Caco-2 (cell line): Measurements from ENCODE around the gene STK32B. TPM values are rescaled to one million over a fixed set of nuclear protein-coding genes. Genes with fewer than 3 reads are reported as not detected.

Experiments used
- BruUV-seq: library from RNA; stranded (reverse); fragments of 400-500 nt; replicated peaks from 2 replicates; lab custom pipeline; 2021; lab: Mats Ljungman, UMichigan
- CTCF ChIA-PET: fragments of 300-600 bp; sonication (Branson Sonifier 250); formaldehyde crosslinking; loops from one replicate; lab custom pipeline; 2022; ENCODE audit warnings: antibody characterized with exemption; lab: Charles Lee
- POLR2A ChIA-PET: fragments of 300-600 bp; sonication (Branson Sonifier 250); formaldehyde crosslinking; loops from one replicate; lab custom pipeline; 2022; ENCODE audit warnings: antibody characterized with exemption; lab: Charles Lee
- DNase-seq, 2 experiments: peaks; one replicate each; pipeline versions ENCODE4 v3.0.0 to v3.0.0-alpha.2; 2020 to 2022
- H3K27me3 ChIP-seq: replicated peaks from 2 replicates; pipeline ENCODE4 v1.6.0; 2011; ENCODE audit warnings: low read length; ENCODE audit not compliant: control insufficient read depth, insufficient read depth
- H3K36me3 ChIP-seq: 2 replicates; pipeline ENCODE4 v1.5.1; 2011; ENCODE audit warnings: low read length; ENCODE audit not compliant: control insufficient read depth, insufficient read depth
- H3K4me1 ChIP-seq: fragments of 250-450 bp; sonication (Bioruptor Pico); 2 replicates; pipeline ENCODE4 v1.5.1; 2020; ENCODE audit warnings: mild to moderate bottlenecking
- H3K4me3 ChIP-seq: 2 replicates; pipeline ENCODE4 v1.5.1; 2011; ENCODE audit warnings: low read depth, mild to moderate bottlenecking, control low read depth, low read length
- H3K9me3 ChIP-seq: fragments of 250-450 bp; sonication (Bioruptor Pico); 2 replicates; pipeline ENCODE4 v1.5.1; 2020; ENCODE audit warnings: mild to moderate bottlenecking, moderate library complexity
- H3K27ac Mint-ChIP-seq: one replicate; pipeline ENCODE4 v1.8.0; 2022; ENCODE audit warnings: mixed read lengths; ENCODE audit not compliant: unreplicated experiment
- H3K27me3 Mint-ChIP-seq: one replicate; pipeline ENCODE4 v1.8.0; 2022; ENCODE audit warnings: mixed read lengths; ENCODE audit not compliant: insufficient read depth, unreplicated experiment
- H3K36me3 Mint-ChIP-seq: one replicate; pipeline ENCODE4 v1.8.0; 2022; ENCODE audit warnings: mild to moderate bottlenecking, mixed read lengths; ENCODE audit not compliant: insufficient read depth, unreplicated experiment
- H3K4me1 Mint-ChIP-seq: one replicate; pipeline ENCODE4 v1.8.0; 2022; ENCODE audit warnings: low read depth, mixed read lengths; ENCODE audit not compliant: unreplicated experiment
- H3K4me3 Mint-ChIP-seq: one replicate; pipeline ENCODE4 v1.8.0; 2022; ENCODE audit warnings: mild to moderate bottlenecking, moderate library complexity, mixed read lengths; ENCODE audit not compliant: unreplicated experiment
- H3K9me3 Mint-ChIP-seq: one replicate; pipeline ENCODE4 v1.8.0; 2022; ENCODE audit warnings: mixed read lengths; ENCODE audit not compliant: unreplicated experiment
- CTCF ChIP-seq, 2 experiments: fragments of 200-600 bp in 1 of 2; IDR thresholded peaks; 1 replicate in 1 of 2; 2 replicates in 1 of 2; pipeline versions ENCODE4 v1.5.1 to v1.8.0; 2011 to 2022; ENCODE audit warnings: antibody characterized with exemption in 1 of 2, control low read depth in 1 of 2, inconsistent platforms in 1 of 2, low read depth in 1 of 2, low read length in 1 of 2, mild to moderate bottlenecking in 1 of 2, moderate library complexity in 1 of 2; ENCODE audit not compliant: insufficient read depth in 1 of 2, severe bottlenecking in 1 of 2, unreplicated experiment in 1 of 2
- intact Hi-C: fragments of 100-400 bp; cut with micrococcal nuclease; formaldehyde crosslinking; loops from one replicate; pipeline ENCODE4 v1.10.0; 2022; ENCODE audit not compliant: unreplicated experiment
- total RNA-seq: library from RNA; stranded (reverse); gene quantifications from 2 replicates; pipeline ENCODE4 v1.2.3, GENCODE V29; 2022

STK32B gene
- total RNA-seq, 1 experiment from 2014 or later, result 11.2 TPM

- intact Hi-C loops, result no loop called here
- no peaks in the 10 kb centered on the region for H3K9me3 Mint-ChIP-seq
Observed at GRCh38 chr4:5192678-5193077, 141.4 kb downstream of the STK32B start.

GRCh38 chr4:5198656-5199541, 147.6 kb downstream of the STK32B start:
- H3K27me3 ChIP-seq, result no peaks in the 10 kb centered on the region
- intact Hi-C loops, result no loop called here
- Mint-ChIP-seq H3K9me3 (no peaks in the 10 kb centered on the region), H3K27me3 (no peaks in the 10 kb centered on the region), H3K36me3 (no peaks in the 10 kb centered on the region), H3K4me3 (no peak overlapping the region), H3K4me1 (no peaks in the 10 kb centered on the region), H3K27ac (no peak overlapping the region)
- ChIA-PET CTCF (no interaction called here), POLR2A (no interaction called here)
- no peaks in the 10 kb centered on the region for H3K9me3 ChIP-seq
- BruUV-seq, result no TSS peak
- no peak for TF ChIP-seq CTCF (IDR thresholded peaks at IDR 0.05; ENCODE audit: insufficient read depth in 1 of 2, low read depth in 1 of 2, low read length in 1 of 2, severe bottlenecking in 1 of 2, unreplicated experiment in 1 of 2)
- no peak for DNase-seq
- no peaks in the 10 kb centered on the region for H3K4me1 ChIP-seq
- H3K36me3 ChIP-seq, result no peaks in the 10 kb centered on the region
- H3K4me3 ChIP-seq, result no peak overlapping the region

More at GRCh38 chr4:5192678-5193077, 141.4 kb downstream of the STK32B start:
- no peak for TF ChIP-seq CTCF (IDR thresholded peaks at IDR 0.05; ENCODE audit: insufficient read depth in 1 of 2, low read depth in 1 of 2, low read length in 1 of 2, severe bottlenecking in 1 of 2, unreplicated experiment in 1 of 2)
- H3K4me3 ChIP-seq, result no peak overlapping the region
- Mint-ChIP-seq H3K4me1 (no peaks in the 10 kb centered on the region), H3K27ac (no peak overlapping the region), H3K4me3 (no peak overlapping the region), H3K27me3 (no peaks in the 10 kb centered on the region), H3K36me3 (no peaks in the 10 kb centered on the region)
- DNase-seq, result no peak
- no peaks in the 10 kb centered on the region for H3K9me3 ChIP-seq
- ChIA-PET CTCF (no interaction called here), POLR2A (no interaction called here)
- no TSS peak for BruUV-seq
- H3K4me1 ChIP-seq, result no peaks in the 10 kb centered on the region
- H3K36me3 ChIP-seq, result no peaks in the 10 kb centered on the region
- H3K27me3 ChIP-seq, result no peaks in the 10 kb centered on the region

GRCh38 chr4:5199912-5200311, 148.6 kb downstream of the STK32B start:
- H3K9me3 ChIP-seq, result no peaks in the 10 kb centered on the region
- H3K4me3 Mint-ChIP-seq, result no peak overlapping the region
- no peaks in the 10 kb centered on the region for H3K4me1 Mint-ChIP-seq
- ChIA-PET CTCF (no interaction called here), POLR2A (no interaction called here)
- no peaks in the 10 kb centered on the region for H3K36me3 ChIP-seq
- no peaks in the 10 kb centered on the region for H3K9me3 Mint-ChIP-seq
- H3K27ac Mint-ChIP-seq, result no peak overlapping the region
- H3K4me3 ChIP-seq, result no peak overlapping the region
- no peaks in the 10 kb centered on the region for H3K4me1 ChIP-seq
- no peaks in the 10 kb centered on the region for H3K36me3 Mint-ChIP-seq
- H3K27me3 Mint-ChIP-seq, result no peaks in the 10 kb centered on the region
- intact Hi-C loops, result no loop called here
- no peaks in the 10 kb centered on the region for H3K27me3 ChIP-seq
- no TSS peak for BruUV-seq
- DNase-seq, result no peak
- TF ChIP-seq CTCF (IDR thresholded peaks at IDR 0.05; ENCODE audit: insufficient read depth in 1 of 2, low read depth in 1 of 2, low read length in 1 of 2, severe bottlenecking in 1 of 2, unreplicated experiment in 1 of 2), result no peak
